Measurements from ENCODE around the gene LIMS1. TPM values are rescaled to one million over a fixed set of nuclear protein-coding genes. Genes with fewer than 3 reads are reported as not detected.
"Not testable (repeated sequence)": the region's sequence is repeated elsewhere in the genome, so short reads cannot be mapped to it uniquely, and the experiment has no call there.

LIMS1 gene
- total RNA-seq, 1 donor from 2014 or later, result 33.3 TPM

DNA sequence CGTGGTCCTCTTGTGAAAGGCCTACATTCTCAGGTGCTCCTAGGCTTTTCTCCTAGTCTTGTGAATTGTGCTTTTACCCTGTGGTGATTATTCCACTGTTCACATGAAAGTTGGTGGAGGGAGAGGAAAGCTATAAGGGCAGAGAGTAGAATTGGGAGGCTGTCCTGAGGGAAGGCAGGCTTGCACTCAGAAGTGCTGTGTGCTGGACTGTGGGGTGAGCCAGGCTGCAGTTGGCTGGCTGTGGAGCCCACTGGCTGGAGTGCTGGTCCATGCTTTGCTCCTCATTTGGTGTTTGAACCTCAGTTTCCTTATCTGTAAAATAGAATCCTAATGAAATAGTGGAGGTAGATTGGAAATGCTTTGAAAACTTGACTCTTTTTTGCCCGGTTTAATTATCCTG, 21.3 kb downstream of the LIMS1 start:
- DNase-seq (no peak), ATAC-seq (ENCODE audit: low read depth) (no peak)
- TF ChIP-seq, protein P1, sequence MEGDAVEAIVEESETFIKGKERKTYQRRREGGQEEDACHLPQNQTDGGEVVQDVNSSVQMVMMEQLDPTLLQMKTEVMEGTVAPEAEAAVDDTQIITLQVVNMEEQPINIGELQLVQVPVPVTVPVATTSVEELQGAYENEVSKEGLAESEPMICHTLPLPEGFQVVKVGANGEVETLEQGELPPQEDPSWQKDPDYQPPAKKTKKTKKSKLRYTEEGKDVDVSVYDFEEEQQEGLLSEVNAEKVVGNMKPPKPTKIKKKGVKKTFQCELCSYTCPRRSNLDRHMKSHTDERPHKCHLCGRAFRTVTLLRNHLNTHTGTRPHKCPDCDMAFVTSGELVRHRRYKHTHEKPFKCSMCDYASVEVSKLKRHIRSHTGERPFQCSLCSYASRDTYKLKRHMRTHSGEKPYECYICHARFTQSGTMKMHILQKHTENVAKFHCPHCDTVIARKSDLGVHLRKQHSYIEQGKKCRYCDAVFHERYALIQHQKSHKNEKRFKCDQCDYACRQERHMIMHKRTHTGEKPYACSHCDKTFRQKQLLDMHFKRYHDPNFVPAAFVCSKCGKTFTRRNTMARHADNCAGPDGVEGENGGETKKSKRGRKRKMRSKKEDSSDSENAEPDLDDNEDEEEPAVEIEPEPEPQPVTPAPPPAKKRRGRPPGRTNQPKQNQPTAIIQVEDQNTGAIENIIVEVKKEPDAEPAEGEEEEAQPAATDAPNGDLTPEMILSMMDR (IDR thresholded peaks at IDR 0.05), result no peak
- no peak overlapping the region for H3K27ac Mint-ChIP-seq
- H3K4me1 Mint-ChIP-seq, result peaks cover 2% of the 10 kb centered on the region
- H3K27me3 Mint-ChIP-seq, result no peaks in the 10 kb centered on the region
- intact Hi-C loops (cut with micrococcal nuclease), result no loop called here
- no peaks in the 10 kb centered on the region for H3K36me3 Mint-ChIP-seq (ENCODE audit: low read depth)
- CTCF ChIA-PET, result no interaction called here
- H3K9me3 Mint-ChIP-seq, result no peaks in the 10 kb centered on the region
- no peak overlapping the region for H3K4me3 Mint-ChIP-seq
- POLR2A ChIA-PET, result no interaction called here

DNA sequence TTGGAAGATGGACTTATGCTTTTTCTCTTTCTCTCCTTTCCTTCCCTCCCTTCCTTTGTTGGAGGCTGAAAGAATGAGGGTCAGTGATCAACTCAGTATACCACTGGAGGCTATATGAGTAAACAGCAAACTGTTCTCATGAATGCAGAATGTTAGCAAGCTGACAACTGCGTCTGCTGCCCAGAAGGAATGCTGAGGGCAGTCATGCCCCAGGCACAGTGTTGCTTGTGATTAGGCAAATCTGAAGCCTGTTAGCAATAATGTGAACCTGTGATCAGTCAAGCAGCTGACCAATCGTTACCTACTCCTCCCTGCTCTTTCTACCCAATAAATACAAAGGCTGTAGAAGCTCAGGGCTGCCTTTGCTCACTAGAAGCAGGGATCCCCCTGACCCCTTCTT, 22.3 kb downstream of the LIMS1 start:
- DNase-seq; H3K27me3 Mint-ChIP-seq; H3K36me3 Mint-ChIP-seq (ENCODE audit: low read depth); H3K4me3 Mint-ChIP-seq; H3K27ac Mint-ChIP-seq; POLR2A ChIA-PET; ATAC-seq (ENCODE audit: low read depth); CTCF ChIA-PET; H3K9me3 Mint-ChIP-seq; intact Hi-C loops (cut with micrococcal nuclease); H3K4me1 Mint-ChIP-seq: not testable (repeated sequence)

DNA sequence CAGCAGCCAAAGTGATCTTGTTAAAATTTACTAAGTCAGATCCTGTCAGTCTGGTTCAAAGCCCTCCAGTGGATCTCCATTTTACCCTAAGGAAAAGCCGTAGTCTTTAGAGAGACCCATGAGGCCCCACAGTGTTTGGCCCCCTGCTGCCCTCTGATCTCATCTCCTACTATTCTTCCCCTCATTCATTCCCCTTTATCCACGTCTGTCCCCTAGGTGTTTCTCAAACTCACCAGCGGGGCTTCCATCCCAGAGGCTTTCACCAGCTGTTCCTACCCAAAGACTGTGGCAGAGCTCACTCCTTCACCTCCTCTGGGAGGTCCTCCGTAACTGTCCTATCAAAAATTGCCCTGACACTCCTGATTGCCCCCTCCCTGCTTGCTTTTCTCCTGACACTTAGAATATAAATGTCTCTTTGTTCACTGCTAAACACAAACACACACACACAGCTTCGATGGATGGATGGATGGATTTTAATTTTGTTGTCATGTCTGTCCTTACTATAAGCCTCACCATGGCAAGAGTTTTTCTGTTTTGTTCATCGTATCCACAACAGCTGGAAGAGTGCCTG, 26.1 kb downstream of the LIMS1 start:
- intact Hi-C loops (cut with micrococcal nuclease), result no loop called here
- TF ChIP-seq, protein P1 (IDR thresholded peaks at IDR 0.05), result no peak
- Mint-ChIP-seq H3K9me3 (no peaks in the 10 kb centered on the region), H3K36me3 (ENCODE audit: low read depth) (no peaks in the 10 kb centered on the region), H3K27ac (no peak overlapping the region), H3K27me3 (no peaks in the 10 kb centered on the region), H3K4me1 (peaks cover 2% of the 10 kb centered on the region), H3K4me3 (no peak overlapping the region)
- ChIA-PET POLR2A (no interaction called here), CTCF (no interaction called here)
- no peak for ATAC-seq (ENCODE audit: low read depth)
- no peak for DNase-seq

DNA sequence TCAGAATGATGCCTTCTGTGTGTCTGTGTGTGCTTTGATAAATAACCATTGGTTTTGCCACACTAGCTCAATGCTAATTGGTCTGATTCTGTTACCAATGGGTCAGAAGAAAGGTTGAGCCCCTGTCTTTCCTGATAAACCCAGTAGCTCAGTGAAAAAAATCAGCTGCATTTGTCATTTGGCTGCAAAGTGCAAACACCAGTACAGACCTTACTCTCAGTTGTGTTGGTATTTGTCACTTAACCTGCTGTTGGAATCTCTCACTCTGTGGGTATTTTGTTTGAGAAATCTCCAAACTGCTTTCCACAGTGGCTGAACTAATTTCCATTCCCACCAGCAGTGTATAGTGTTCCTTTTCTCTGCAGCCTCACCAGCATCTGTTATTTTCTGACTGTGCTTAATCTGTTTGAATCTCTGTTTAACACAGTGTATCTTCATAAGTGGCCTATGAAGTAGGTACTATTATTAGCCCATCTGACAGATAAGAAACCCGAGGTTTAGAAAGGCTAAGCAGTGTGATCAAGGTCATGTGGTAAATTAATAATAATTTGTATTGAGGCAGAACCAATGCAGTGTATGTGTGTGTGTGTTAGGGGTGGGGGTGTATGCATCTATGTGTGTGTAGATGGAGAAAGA, 26.7 kb downstream of the LIMS1 start:
- Mint-ChIP-seq H3K36me3 (ENCODE audit: low read depth) (no peaks in the 10 kb centered on the region), H3K27ac (no peak overlapping the region), H3K4me3 (no peak overlapping the region), H3K27me3 (no peaks in the 10 kb centered on the region), H3K9me3 (no peaks in the 10 kb centered on the region), H3K4me1 (peaks cover 8% of the 10 kb centered on the region)
- DNase-seq, result no peak
- intact Hi-C loops (cut with micrococcal nuclease), result no loop called here
- TF ChIP-seq, protein P1 (IDR thresholded peaks at IDR 0.05), result no peak
- CTCF ChIA-PET, result no interaction called here
- ATAC-seq (ENCODE audit: low read depth), result no peak
- POLR2A ChIA-PET, result no interaction called here

DNA sequence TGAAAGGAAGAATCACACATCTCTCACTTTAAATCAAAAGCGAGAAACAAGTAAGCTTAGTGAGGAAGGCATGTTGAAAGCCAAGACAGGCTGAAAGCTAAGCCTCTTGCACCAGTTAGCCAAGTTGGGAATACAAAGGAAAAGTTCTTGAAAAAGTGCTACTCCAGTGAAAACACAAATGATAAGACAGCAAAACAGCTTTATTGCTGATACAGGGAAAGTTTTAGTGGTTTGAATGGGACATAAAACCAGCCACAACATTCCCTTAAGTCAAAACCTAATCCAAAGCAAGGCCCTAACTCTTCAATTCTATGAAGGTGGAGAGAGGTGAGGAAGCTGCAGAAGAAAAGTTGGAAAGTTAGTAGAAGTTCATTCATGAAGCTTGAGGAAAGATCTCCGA, 28.0 kb downstream of the LIMS1 start:
- intact Hi-C loops (cut with micrococcal nuclease), result no loop called here
- Mint-ChIP-seq H3K4me3 (no peak overlapping the region), H3K4me1 (peaks cover 9% of the 10 kb centered on the region), H3K27ac (no peak overlapping the region), H3K9me3 (no peaks in the 10 kb centered on the region), H3K36me3 (ENCODE audit: low read depth) (no peaks in the 10 kb centered on the region), H3K27me3 (no peaks in the 10 kb centered on the region)
- ATAC-seq (ENCODE audit: low read depth), result no peak
- DNase-seq, result no peak
- TF ChIP-seq, protein P1 (IDR thresholded peaks at IDR 0.05), result no peak
- ChIA-PET CTCF (no interaction called here), POLR2A (interaction anchor here (0.7 kb wide), 1 partner anchor 50 kb away, joined by 8 read pairs; no protein-coding TSS in a partner anchor)
